Stimulated activated CD8-positive, alpha-beta memory T cell treated with anti-CD3 and anti-CD28 coated beads, Interleukin-12 subunit alpha, Interleukin-12 subunit beta, amount 100 ng/mL, for 4 hours (primary cell): ENCODE results near the gene TEX19.

ENCODE experiments used
- DNase-seq: peaks from one replicate; pipeline ENCODE4 v3.0.0-alpha.2; 2020; ENCODE audit warnings: low read depth

The TEX19 gene

GRCh38 chr17:82358465-82359350, at the start of gene TEX19:
Gene TEX19 (plus strand): TSS chr17:82359247. CDS start chr17:82362151, 2,904 bp downstream.
- no peak for DNase-seq

- no peak for DNase-seq
Observed at GRCh38 chr17:82309656-82310570, 49.1 kb upstream of the TEX19 start.

- DNase-seq: no peak
Observed at GRCh38 chr17:82310877-82311276, 48.2 kb upstream of the TEX19 start.

GRCh38 chr17:82311971-82312370, 47.1 kb upstream of the TEX19 start:
- no peak for DNase-seq

- DNase-seq: no peak
Observed at GRCh38 chr17:82313195-82314011, 45.6 kb upstream of the TEX19 start.

GRCh38 chr17:82314012-82314726, 44.9 kb upstream of the TEX19 start:
- DNase-seq: no peak

GRCh38 chr17:82314727-82315605, 44.1 kb upstream of the TEX19 start:
- no peak for DNase-seq

GRCh38 chr17:82315703-82316358, 43.2 kb upstream of the TEX19 start:
- no peak for DNase-seq

- no peak for DNase-seq
Observed at GRCh38 chr17:82316651-82317393, 42.2 kb upstream of the TEX19 start.

GRCh38 chr17:82317394-82318168, 41.5 kb upstream of the TEX19 start, which contains the start of gene CD7:
Gene CD7 (minus strand): TSS chr17:82317608. CDS start chr17:82317495, 113 bp downstream.
- DNase-seq: peak; percentile 63

- DNase-seq: no peak
Observed at GRCh38 chr17:82318169-82318498, 40.9 kb upstream of the TEX19 start.

- DNase-seq: no peak
Observed at GRCh38 chr17:82318772-82319606, 40.1 kb upstream of the TEX19 start.

GRCh38 chr17:82319619-82320062, 39.4 kb upstream of the TEX19 start:
- DNase-seq: no peak

GRCh38 chr17:82320140-82320840, 38.8 kb upstream of the TEX19 start:
- no peak for DNase-seq

GRCh38 chr17:82320956-82321927, 37.8 kb upstream of the TEX19 start:
- DNase-seq: peak; percentile 71
